VCaP (cell line): Measurements from ENCODE around the gene HERC4.
A peak's percentile ranks its signal among the peaks of the same experiment; 100 is the strongest.

Experiments
- H3K27ac ChIP-seq: fragments of 450-650 bp; 2 replicates; pipeline ENCODE4 v1.5.1; 2017
- CTCF ChIP-seq: fragments of 450-650 bp; conservative IDR thresholded peaks from 2 replicates; pipeline ENCODE4 v1.5.1; 2017; ENCODE audit warnings: mild to moderate bottlenecking, moderate library complexity

HERC4 gene

DNA sequence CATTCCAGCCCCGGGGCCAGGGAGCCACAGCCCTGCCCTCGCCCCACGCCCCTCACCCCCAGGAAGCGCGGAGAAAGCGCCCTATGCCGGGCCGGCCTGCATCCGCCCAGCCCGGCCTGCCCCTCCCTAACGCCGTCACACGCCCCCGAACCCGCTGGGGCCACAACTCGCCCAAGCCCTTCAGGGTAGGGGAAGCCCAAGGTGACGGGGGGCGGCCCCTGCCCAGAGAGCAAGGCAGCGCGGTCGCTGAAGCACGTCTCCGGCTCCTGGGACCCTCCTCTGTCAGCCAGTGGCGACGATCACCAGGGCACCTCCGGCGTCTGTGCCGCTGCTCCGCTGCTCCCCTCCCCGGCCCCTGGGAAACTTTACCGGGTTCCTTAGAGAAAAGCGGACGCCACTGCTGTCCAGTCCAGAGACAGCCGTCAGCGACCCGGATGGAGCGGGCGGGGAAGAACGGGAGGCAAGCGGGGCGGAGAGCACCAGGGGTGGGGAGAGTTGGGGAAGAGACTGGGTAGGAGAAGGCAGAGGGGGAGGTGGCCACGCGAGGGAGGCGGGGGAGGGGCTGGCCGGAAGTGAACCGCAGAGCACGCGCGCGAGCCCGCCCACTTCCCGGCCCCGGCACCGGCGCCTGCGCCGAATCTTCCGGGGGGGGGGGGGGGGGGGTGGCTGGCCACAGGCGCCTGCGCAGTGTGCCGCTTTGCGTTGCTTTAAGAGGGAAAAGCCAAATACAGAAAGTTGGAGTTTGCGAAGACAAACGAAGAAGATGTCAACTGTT, at the start of gene HERC4:
Gene HERC4, minus strand, starts transcription at position 509 of the 775 bp plus-strand sequence. CDS start 2,175 bp downstream, outside the sequence.
- no peak for TF ChIP-seq CTCF
- H3K27ac ChIP-seq: peak within 1 kb of the TSS; percentile 95

GRCh38 chr10:68124718-68125117, 49.6 kb upstream of the HERC4 start:
- no peak overlapping the region for H3K27ac ChIP-seq
- no peak for TF ChIP-seq CTCF

DNA sequence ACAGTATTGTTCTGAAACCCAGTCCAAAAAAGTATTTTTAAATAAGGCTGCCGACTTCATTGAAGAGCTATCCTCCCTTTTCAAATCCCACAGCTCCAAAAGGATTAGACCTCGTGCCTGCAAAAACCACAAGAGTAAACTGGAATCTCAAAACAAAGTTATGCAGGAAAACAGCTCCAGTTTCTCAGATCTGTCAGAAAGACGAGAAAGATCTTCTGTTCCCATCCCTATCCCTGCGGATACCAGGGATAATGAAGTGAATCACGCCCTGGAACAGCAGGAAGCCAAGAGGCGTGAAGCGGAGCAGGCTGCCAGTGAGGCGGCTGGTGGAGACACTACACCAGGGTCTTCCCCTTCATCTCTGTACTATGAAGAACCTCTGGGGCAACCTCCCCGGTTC, 46.8 kb upstream of the HERC4 start:
- TF ChIP-seq CTCF: no peak
- H3K27ac ChIP-seq: no peak overlapping the region

- H3K27ac ChIP-seq: no peak overlapping the region
- TF ChIP-seq CTCF: no peak
These were observed 46.1 kb upstream of the HERC4 start for GRCh38 chr10:68121020-68121743.

DNA sequence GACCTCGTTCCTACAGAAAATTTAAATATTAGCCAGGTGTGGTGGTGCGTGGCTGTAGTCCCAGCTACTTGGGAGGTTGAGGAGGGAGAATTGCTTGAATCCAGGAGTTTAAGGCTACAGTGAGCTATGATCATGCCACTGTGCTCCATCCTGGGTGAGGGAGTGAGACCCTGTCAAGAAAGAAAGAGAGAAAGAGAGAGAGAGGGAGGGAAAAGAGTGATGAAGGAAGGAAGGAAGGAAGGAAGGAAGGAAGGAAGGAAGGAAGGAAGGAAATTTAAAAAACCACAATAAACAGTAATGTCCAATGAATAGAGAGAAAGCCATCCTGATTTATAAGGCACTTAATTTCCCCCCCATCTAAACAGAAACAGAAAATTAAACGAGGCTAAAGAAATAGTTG, 43.6 kb upstream of the HERC4 start:
- no peak overlapping the region for H3K27ac ChIP-seq
- TF ChIP-seq CTCF: no peak

DNA sequence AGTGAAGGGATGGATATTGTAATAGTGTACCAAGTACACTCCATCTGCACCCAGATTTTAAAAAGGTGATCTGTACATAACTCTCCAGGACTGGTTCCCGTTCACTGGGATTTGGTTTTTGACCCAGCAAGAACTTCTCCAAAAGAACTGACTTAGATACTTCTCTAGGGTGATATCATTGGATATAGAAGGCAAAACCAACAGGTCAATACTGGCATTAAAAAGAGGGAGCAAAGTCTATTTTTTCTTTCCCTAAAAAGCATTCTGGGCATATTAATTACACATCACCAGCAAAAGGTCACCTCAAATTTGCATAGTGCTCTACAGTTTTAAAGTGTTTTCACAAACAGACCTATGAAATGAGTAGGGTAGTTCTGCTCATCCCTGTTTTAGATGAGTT, 37.8 kb upstream of the HERC4 start:
- no peak overlapping the region for H3K27ac ChIP-seq
- TF ChIP-seq CTCF: no peak

DNA sequence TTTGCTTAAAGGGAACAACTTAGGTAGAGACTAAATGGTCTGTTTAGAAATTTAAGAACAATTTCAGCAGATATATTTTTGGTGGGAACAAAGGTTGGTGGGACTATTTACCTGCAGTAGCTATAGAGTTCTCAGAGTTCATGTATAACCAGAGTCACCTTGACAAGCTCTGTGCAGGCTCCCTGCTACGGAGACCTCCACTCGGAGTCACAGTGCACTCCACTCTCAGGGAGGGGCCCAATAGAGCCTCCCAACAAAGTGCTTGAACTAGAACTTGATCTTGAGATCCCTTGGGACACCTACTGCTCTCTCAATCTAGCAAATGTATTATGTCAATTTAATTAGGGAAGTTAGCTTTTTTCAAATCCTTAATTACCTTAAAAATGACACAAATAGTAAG, 36.5 kb upstream of the HERC4 start:
- TF ChIP-seq CTCF: no peak
- no peak overlapping the region for H3K27ac ChIP-seq
